Right cardiac atrium (tissue), 5 donors: Measurements from ENCODE around the gene C20orf144. TPM values are rescaled to one million over a fixed set of nuclear protein-coding genes. Genes with fewer than 3 reads are reported as not detected.

Experiments
- polyA plus RNA-seq: library from polyadenylated mRNA; stranded (reverse); fragments of 200-250 nt; gene quantifications from one replicate; pipeline ENCODE4 v1.2.3, GENCODE V29; 2013
- total RNA-seq, 4 donors: library from RNA; stranded (reverse); fragmentation: NEBNext Ultra II Directional; extraction: Animal tissue kit (Norgen Biotek cat#: 25700); gene quantifications; one replicate each; pipeline ENCODE4 v1.2.1, GENCODE V29; 2021
- donor health status: healthy with polysubstance abuse.
- donor health status: DM: no; HTN: yes; CAD: no.
- donor health status: DM: no; HTN: no; CAD: no.
- donor health status: DM: no; HTN: yes; CAD: no; lungs with severe emphysema.
- donor health status: DM: yes; HTN: yes; CAD: no.

C20orf144 gene
- total and polyA plus RNA-seq, 5 donors, result 0.05 TPM; not detected in 4

Other genes starting within 250 kb of the C20orf144 start
- 100 to 1,000 TPM; 160 to 207 (median 170) TPM for gene SNTA1, start 218.6 kb upstream of the C20orf144 start, total RNA-seq
- 221 TPM for gene SNTA1, start 218.6 kb upstream of the C20orf144 start, polyA plus RNA-seq
- gene CBFA2T2, start 172.2 kb upstream of the C20orf144 start, total RNA-seq, result 10 to 100 TPM; 11.9 to 13.9 (median 12.8) TPM
- 5.6 TPM for gene CBFA2T2, start 172.2 kb upstream of the C20orf144 start, polyA plus RNA-seq
- gene ACTL10, start 4.6 kb downstream of the C20orf144 start, total RNA-seq, result under 1 TPM; 0.29 to 0.71 (median 0.32) TPM
- 0.27 TPM for gene ACTL10, start 4.6 kb downstream of the C20orf144 start, polyA plus RNA-seq
- 10 to 100 TPM; 55.4 to 61.3 (median 57.0) TPM for gene NECAB3, start 12.1 kb downstream of the C20orf144 start, total RNA-seq
- 57.4 TPM for gene NECAB3, start 12.1 kb downstream of the C20orf144 start, polyA plus RNA-seq
- gene E2F1, start 24.1 kb downstream of the C20orf144 start, total RNA-seq, result 1 to 10 TPM in 2 of 4 donors, under 1 TPM in 2; 0.45 to 2.2 (median 1.0) TPM
- 0.52 TPM for gene E2F1, start 24.1 kb downstream of the C20orf144 start, polyA plus RNA-seq
- 10 to 100 TPM in 3 of 4 donors, 1 to 10 TPM in 1; 8.0 to 12.9 (median 11.2) TPM for gene PXMP4, start 58.0 kb downstream of the C20orf144 start, total RNA-seq
- gene PXMP4, start 58.0 kb downstream of the C20orf144 start, polyA plus RNA-seq, result 4.2 TPM
- gene ZNF341, start 69.7 kb downstream of the C20orf144 start, total RNA-seq, result 1 to 10 TPM; 1.5 to 2.2 (median 1.8) TPM
- 2.0 TPM for gene ZNF341, start 69.7 kb downstream of the C20orf144 start, polyA plus RNA-seq
- 100 to 1,000 TPM in 1 of 4 donors, 10 to 100 TPM in 3; 88.3 to 117 (median 90.2) TPM for gene CHMP4B, start 149.0 kb downstream of the C20orf144 start, total RNA-seq
- gene CHMP4B, start 149.0 kb downstream of the C20orf144 start, polyA plus RNA-seq, result 126 TPM